Omental fat pad (tissue), 4 donors: ENCODE results near the gene NLGN3. TPM values are rescaled to one million over a fixed set of nuclear protein-coding genes. Genes with fewer than 3 reads are reported as not detected.

ENCODE experiments used
- ATAC-seq: fragments of 150-250 bp; one replicate; pipeline ENCODE4 v1.9.1; 2016; ENCODE audit warnings: mild to moderate bottlenecking, moderate library complexity; ENCODE audit not compliant: low FRiP score
- DNase-seq: peaks from one replicate; pipeline ENCODE4 v3.0.0-alpha.2; 2019; ENCODE audit warnings: low spot score
- CTCF ChIP-seq, 3 donors: fragments of 450-650 bp; IDR thresholded peaks; one replicate each; pipeline ENCODE4 v1.5.1; 2016 to 2017; ENCODE audit warnings: antibody characterized with exemption in 3 of 3, mild to moderate bottlenecking in 3 of 3, moderate library complexity in 2 of 3
- total RNA-seq, 4 donors: library from RNA; depleted of rRNA; stranded (reverse); fragments of >200 nt; gene quantifications; one replicate each; pipeline ENCODE4 v1.1.0, GENCODE V29; 2016

The NLGN3 gene
- total RNA-seq, 4 donors from 2014 or later = 0.25 to 1.7 (median 0.87) TPM

- ATAC-seq (no peak), DNase-seq (no peak)
- TF ChIP-seq CTCF (IDR thresholded peaks at IDR 0.05) = no peak
Observed at GRCh38 chrX:71107245-71107644, 37.4 kb upstream of the NLGN3 start.

GRCh38 chrX:71107762-71108360 is 36.8 kb upstream of the NLGN3 start:
- no peak for ATAC-seq
- DNase-seq = no peak
- TF ChIP-seq CTCF (IDR thresholded peaks at IDR 0.05) = no peak

DNA sequence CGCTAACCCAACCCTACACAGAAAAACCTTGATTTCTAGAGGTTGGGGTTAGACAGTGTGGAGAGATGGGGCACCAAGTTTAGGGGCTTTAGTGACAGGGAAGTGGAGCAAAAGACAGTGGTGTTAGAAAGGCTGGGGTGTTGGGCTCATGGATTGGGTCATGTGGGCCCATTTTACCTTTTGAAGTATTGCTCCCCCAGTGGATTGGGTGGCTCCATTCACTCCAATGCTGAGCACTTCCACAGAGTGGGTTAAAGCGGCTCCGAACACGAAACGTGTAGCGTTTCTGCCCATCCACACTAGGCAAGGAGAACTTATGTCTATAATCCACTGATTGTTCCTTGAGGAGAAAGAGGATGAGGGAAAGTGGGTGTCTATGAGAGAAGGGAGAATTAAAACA is 35.6 kb upstream of the NLGN3 start:
- no peak for ATAC-seq
- no peak for TF ChIP-seq CTCF (IDR thresholded peaks at IDR 0.05)
- DNase-seq = no peak

DNA sequence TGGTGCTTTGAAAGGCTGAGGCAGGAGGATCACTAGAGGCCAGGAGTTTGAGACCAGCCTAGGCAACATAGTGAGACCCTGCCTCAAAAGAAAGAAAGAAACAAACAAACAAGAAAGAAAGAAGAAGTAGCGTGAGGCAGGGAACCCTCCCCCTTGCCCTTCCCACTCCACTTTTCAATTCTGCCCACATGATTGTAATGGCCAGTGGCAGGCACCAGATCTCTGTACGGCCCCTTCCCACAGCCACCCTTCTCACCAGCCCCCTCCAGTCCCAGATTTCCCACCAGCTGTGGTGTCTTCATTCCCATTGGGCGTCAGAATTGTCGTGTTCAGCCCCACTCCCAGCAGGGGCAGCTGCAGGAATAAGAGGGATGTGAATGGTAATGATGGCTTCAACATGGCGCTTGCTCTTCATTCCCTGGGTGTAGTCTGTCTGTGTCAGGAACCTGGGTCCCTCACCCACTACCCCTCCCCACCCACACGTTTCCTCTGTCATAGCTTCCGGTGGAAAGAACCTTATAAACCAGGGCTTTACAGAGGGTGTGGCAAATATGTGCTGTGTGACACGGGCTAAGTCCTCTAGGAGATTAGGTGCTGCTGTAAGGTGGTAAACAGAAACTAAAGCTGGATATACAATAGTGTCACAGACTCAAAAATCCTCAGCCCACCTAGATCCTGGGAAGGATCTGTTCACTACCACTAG is 33.3 kb upstream of the NLGN3 start, which contains the start of gene IL2RG:
Gene IL2RG (minus strand): TSS at position 437 of the 703 bp plus-strand sequence. CDS start 38 bp downstream, at position 399.
- ATAC-seq = no peak
- no peak for TF ChIP-seq CTCF (IDR thresholded peaks at IDR 0.05)
- DNase-seq = no peak

DNA sequence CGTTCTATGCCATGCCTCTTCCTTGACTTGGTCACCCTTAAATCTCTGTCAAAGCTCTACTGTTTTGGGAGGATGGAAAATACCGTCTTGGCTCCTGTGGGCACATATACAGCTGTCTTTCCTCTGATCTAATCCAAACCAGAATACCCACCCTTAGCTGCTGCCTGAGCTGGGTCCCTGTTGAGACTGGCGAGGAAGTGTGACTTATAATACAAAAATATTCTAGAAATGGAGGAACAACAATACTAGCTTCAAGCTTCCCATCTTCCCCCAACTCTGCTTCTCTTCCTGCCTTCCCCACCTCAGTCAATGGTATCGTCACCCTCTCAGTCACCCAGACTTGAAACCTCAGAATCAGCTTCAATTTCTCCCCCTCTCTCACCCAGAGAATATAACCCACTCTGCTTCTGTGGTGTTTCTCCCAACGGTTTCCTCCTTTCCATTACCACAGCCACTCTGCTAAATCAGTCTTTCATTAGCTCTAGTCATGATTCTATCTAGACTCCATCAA is 32.7 kb upstream of the NLGN3 start:
- DNase-seq (no peak), ATAC-seq (no peak)
- no peak for TF ChIP-seq CTCF (IDR thresholded peaks at IDR 0.05)

- no peak for ATAC-seq
- TF ChIP-seq CTCF (IDR thresholded peaks at IDR 0.05) = no peak
- no peak for DNase-seq
Observed at GRCh38 chrX:71117358-71117757, 27.3 kb upstream of the NLGN3 start.
